GM23248 (cell line): ENCODE data around the gene ZDHHC16. TPM values are rescaled to one million over a fixed set of nuclear protein-coding genes. Genes with fewer than 3 reads are reported as not detected.

Source experiments
- DNase-seq: peaks from one replicate; pipeline ENCODE4 v3.0.0-alpha.2; 2015
- H2AFZ ChIP-seq: fragments of 200-600 bp; sonication (generic); 2 replicates; pipeline ENCODE4 v1.6.1; 2016; ENCODE audit warnings: antibody characterized with exemption
- H3F3A ChIP-seq: fragments of 200-600 bp; sonication (generic); 2 replicates; pipeline ENCODE4 v1.6.1; 2016; ENCODE audit warnings: mild to moderate bottlenecking, antibody characterized with exemption, mixed run types; ENCODE audit not compliant: insufficient read depth
- H3K27ac ChIP-seq: fragments of 200-600 bp; sonication (generic); 2 replicates; pipeline ENCODE4 v1.5.1; 2016; ENCODE audit warnings: mild to moderate bottlenecking
- H3K27me3 ChIP-seq: fragments of 200-600 bp; sonication (generic); replicated peaks from 2 replicates; pipeline ENCODE4 v1.6.1; 2016; ENCODE audit warnings: mild to moderate bottlenecking; ENCODE audit not compliant: insufficient read depth
- H3K36me3 ChIP-seq: fragments of 200-600 bp; sonication (generic); 2 replicates; pipeline ENCODE4 v1.6.1; 2016; ENCODE audit warnings: low read depth, mild to moderate bottlenecking
- H3K4me1 ChIP-seq: fragments of 200-600 bp; sonication (generic); 2 replicates; pipeline ENCODE4 v1.6.1; 2016; ENCODE audit warnings: mild to moderate bottlenecking; ENCODE audit not compliant: insufficient read depth
- H3K4me2 ChIP-seq: fragments of 200-600 bp; sonication (generic); one replicate; pipeline ENCODE4 v1.6.1; 2016; ENCODE audit warnings: mild to moderate bottlenecking; ENCODE audit not compliant: unreplicated experiment
- H3K4me3 ChIP-seq: fragments of 200-600 bp; sonication (generic); 2 replicates; pipeline ENCODE4 v1.5.1; 2016; ENCODE audit warnings: mild to moderate bottlenecking
- H3K79me2 ChIP-seq: fragments of 200-600 bp; sonication (generic); 2 replicates; pipeline ENCODE4 v1.6.1; 2016; ENCODE audit warnings: mild to moderate bottlenecking; ENCODE audit not compliant: insufficient read depth
- H3K9ac ChIP-seq: fragments of 200-600 bp; sonication (generic); 2 replicates; pipeline ENCODE4 v1.6.1; 2016; ENCODE audit warnings: mild to moderate bottlenecking
- H3K9me2 ChIP-seq: fragments of 200-600 bp; sonication (generic); 2 replicates; pipeline ENCODE4 v1.6.1; 2016; ENCODE audit warnings: mixed run types, mild to moderate bottlenecking, moderate library complexity; ENCODE audit not compliant: insufficient read depth
- H3K9me3 ChIP-seq: fragments of 200-600 bp; sonication (generic); one replicate; pipeline ENCODE4 v1.6.1; 2017; ENCODE audit warnings: low read depth
- H4K20me1 ChIP-seq: fragments of 200-600 bp; sonication (generic); 2 replicates; pipeline ENCODE4 v1.6.0; 2016; ENCODE audit not compliant: insufficient read depth
- EZH2 ChIP-seq: fragments of 200-600 bp; sonication (generic); IDR thresholded peaks from 2 replicates; pipeline ENCODE4 v1.6.1; 2018; ENCODE audit warnings: antibody characterized with exemption, mild to moderate bottlenecking; ENCODE audit not compliant: insufficient read depth, poor library complexity, severe bottlenecking
- EZH2phosphoT487 ChIP-seq: fragments of 200-600 bp; sonication (generic); IDR thresholded peaks from 2 replicates; pipeline ENCODE4 v1.6.1; 2018; ENCODE audit warnings: antibody characterized with exemption, moderate library complexity, mild to moderate bottlenecking, low read depth; ENCODE audit not compliant: insufficient read depth
- WGBS, 2 experiments: methylation state at CpG; one replicate each; pipeline ENCODE4 v1.1.6; 2015 to 2017; ENCODE audit warnings: low lambda C conversion rate in 2 of 2, low coverage in 1 of 2; ENCODE audit errors: missing lambda C conversion rate in 2 of 2; 5-methylcytosine and 5-hydroxymethylcytosine counted together
- in situ Hi-C: fragments of 300-500 bp; cut with MboI; formaldehyde crosslinking; loops from 2 replicates; pipeline ENCODE4 v1.15.0; 2020
- polyA plus RNA-seq: library from polyadenylated mRNA; unstranded; fragments of >200 nt; fragmentation: Nextera tagmentation; extraction: Ambion mirVana; gene quantifications from 2 replicates; pipeline ENCODE4 v1.2.1, GENCODE V29; 2016
- total RNA-seq: library from RNA; depleted of rRNA; stranded (reverse); fragments of >200 nt; shearing (Covaris generic); gene quantifications from 2 replicates; pipeline ENCODE4 v1.2.3, GENCODE V29; 2014

ZDHHC16 gene
- total and polyA plus RNA-seq, 2 experiments from 2014 or later, result 68.2 to 69.1 TPM

DNA sequence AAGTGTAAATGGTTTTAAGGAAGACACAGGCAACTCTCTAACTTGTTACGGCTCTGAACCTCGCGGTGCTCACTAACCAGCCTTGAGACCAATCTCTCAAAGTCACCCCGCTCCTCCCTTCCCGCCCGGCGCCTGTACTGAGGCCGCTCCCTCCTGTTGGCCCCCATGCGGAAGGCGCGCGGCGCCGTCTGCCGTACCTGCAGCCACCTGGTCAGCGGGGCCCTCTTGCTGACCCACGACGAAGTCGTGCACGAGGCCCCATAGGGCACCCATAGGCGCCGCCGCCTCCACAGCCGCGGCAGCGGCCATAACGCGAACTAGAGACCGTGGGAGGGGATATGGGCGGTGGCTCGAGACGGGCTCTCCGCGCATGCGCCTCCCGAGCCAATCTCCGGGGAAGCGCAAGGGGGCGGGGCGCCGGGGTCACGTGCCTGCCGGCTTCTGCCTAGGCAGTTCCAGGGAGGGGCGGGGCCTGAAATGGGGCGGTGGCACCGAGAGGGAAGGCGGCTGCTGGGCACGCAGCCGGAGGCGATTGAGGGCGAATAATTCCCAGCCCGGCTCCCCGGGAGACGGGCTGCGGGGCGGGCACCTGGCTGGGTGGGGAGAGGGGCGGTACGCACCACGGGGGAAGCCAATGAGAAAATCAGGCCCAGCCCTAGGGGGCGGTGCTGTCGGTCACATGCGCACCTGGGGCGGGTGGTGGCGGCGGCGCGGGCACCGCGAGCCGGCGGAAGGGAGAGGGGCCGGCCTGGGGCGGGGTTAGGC is 52.3 kb downstream of the ZDHHC16 start, which contains the start of gene MMS19:
MMS19 (minus strand) TSS at position 347 of the 765 bp plus-strand sequence; CDS start at position 309, 38 bp downstream.
- no peaks in the 10 kb centered on the region for H3K9me2 ChIP-seq
- H3K27me3 ChIP-seq, result no peaks in the 10 kb centered on the region
- H3F3A ChIP-seq, result peaks cover 26% of the 10 kb centered on the region
- no peaks in the 10 kb centered on the region for H3K9me3 ChIP-seq
- H3K9ac ChIP-seq, result peak within 1 kb of the TSS; percentile 97
- no peaks in the 10 kb centered on the region; the same call in 1 of the 2 replicates for H4K20me1 ChIP-seq
- H3K4me1 ChIP-seq, result peaks cover 30% of the 10 kb centered on the region
- peak; percentile 100 for DNase-seq
- peak within 1 kb of the TSS; percentile 97 for H3K4me2 ChIP-seq
- peak within 1 kb of the TSS; percentile 81 for H2AFZ ChIP-seq
- H3K4me3 ChIP-seq, result peak within 1 kb of the TSS; percentile 92
- H3K27ac ChIP-seq, result peak within 1 kb of the TSS; percentile 97
- 0 to 1% methylated on average over 44 to 73 of the region's 73 CpGs for WGBS, 2 experiments
- in situ Hi-C loops, result no loop called here
- H3K79me2 ChIP-seq, result peaks cover 79% of the 10 kb centered on the region
- no peak for TF ChIP-seq EZH2
- no peak for TF ChIP-seq EZH2phosphoT487
- 0 out of 2 replicates have a peak, but pooled peaks cover 4% of the 10 kb centered on the region for H3K36me3 ChIP-seq

GRCh38 chr10:97498841-97499560 is 53.0 kb downstream of the ZDHHC16 start, which contains the start of gene UBTD1:
TSS of gene UBTD1 (plus strand) at chr10:97498924. CDS start at chr10:97499204, 280 bp downstream.
- Histone ChIP-seq H3K27me3 (no peaks in the 10 kb centered on the region), H3K27ac (peak within 1 kb of the TSS; percentile 97), H3K9ac (peak within 1 kb of the TSS; percentile 97), H3K4me2 (peak within 1 kb of the TSS; percentile 97), H3K9me3 (no peaks in the 10 kb centered on the region), H3K9me2 (no peaks in the 10 kb centered on the region), H3K4me3 (peak within 1 kb of the TSS; percentile 92), H4K20me1 (no peaks in the 10 kb centered on the region; the same call in 1 of the 2 replicates), H2AFZ (peak within 1 kb of the TSS; percentile 81), H3K36me3 (0 out of 2 replicates have a peak, but pooled peaks cover 4% of the 10 kb centered on the region), H3K4me1 (peaks cover 28% of the 10 kb centered on the region), H3K79me2 (peaks cover 79% of the 10 kb centered on the region), H3F3A (peaks cover 26% of the 10 kb centered on the region)
- 2% methylated on average over 44 to 50 of the region's 66 CpGs for WGBS, 2 experiments
- TF ChIP-seq EZH2phosphoT487 (no peak), EZH2 (no peak)
- peak; percentile 79 for DNase-seq
- in situ Hi-C loops, result no loop called here

DNA sequence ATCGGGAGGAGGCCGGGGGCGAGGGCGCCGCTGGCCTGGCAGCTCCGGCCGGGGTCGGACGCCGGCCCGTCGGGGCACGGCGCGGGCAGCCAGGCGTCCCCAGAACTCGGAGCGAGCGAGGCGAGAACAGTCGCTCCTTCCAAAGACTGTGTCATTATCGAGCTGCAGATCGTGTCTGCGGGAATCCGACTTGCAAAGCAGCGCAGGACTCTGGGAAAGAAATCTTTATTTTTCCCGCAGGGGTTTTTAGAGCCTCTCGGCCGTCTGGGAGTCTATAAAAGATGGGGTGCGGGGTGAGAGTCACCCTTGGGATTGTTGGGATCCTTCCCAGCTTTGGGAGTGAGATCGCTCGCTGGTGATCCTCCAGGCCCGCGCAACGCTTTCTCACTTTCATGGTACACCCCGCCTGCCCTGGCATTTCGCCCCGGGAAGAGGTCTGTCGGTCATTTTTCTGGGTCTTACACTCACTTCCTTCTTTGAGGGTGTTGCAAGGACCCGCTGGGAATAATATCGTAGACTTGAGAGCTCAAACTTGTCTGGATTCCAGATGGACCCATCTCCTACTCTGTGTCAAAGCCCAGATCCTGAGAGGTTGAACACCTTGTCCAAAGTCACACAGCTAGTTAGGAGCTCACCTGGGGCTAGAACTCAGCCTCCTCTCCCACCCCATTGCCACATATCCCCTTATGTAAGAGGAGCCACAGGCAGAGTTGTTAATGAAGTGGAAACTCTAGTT is 53.8 kb downstream of the ZDHHC16 start:
- peak; percentile 86 for DNase-seq
- Histone ChIP-seq H3K4me2 (peak overlapping the region; percentile 92), H4K20me1 (no peaks in the 10 kb centered on the region; the same call in 1 of the 2 replicates), H3F3A (peaks cover 26% of the 10 kb centered on the region), H3K9me3 (no peaks in the 10 kb centered on the region), H3K36me3 (0 out of 2 replicates have a peak, but pooled peaks cover 4% of the 10 kb centered on the region), H3K27ac (peak overlapping the region; percentile 97), H3K4me3 (peak overlapping the region; percentile 92), H3K4me1 (peaks cover 21% of the 10 kb centered on the region), H3K79me2 (peaks cover 79% of the 10 kb centered on the region), H3K27me3 (no peaks in the 10 kb centered on the region), H3K9me2 (no peaks in the 10 kb centered on the region), H2AFZ (peak overlapping the region; percentile 81), H3K9ac (peak overlapping the region; percentile 97)
- no peak for TF ChIP-seq EZH2phosphoT487
- TF ChIP-seq EZH2, result no peak
- in situ Hi-C loops, result no loop called here
- WGBS, 2 experiments, result 1% methylated on average over 21 to 41 of the region's 41 CpGs

DNA sequence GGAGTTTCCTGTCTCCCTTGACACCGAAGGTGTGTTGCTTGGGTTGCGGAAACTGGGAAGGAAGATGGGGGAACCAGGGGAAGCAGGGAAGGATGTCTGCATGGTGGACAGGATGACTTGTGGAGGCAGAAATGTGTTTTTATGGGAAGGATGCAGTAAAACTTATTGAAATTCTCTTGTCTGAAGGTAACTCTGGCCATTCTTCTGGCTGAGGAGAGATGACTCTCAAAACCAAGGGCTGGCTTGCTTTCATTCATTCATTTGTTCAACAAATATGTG is 54.3 kb downstream of the ZDHHC16 start:
- peak overlapping the region; percentile 81; the same call in 1 of the 2 replicates for H2AFZ ChIP-seq
- H3K9ac ChIP-seq, result peak overlapping the region; percentile 97
- H3K9me2 ChIP-seq, result no peaks in the 10 kb centered on the region
- peaks cover 79% of the 10 kb centered on the region for H3K79me2 ChIP-seq
- peaks cover 21% of the 10 kb centered on the region for H3K4me1 ChIP-seq
- no peaks in the 10 kb centered on the region; the same call in 1 of the 2 replicates for H4K20me1 ChIP-seq
- no peak for DNase-seq
- peak overlapping the region; percentile 92 for H3K4me3 ChIP-seq
- H3K9me3 ChIP-seq, result no peaks in the 10 kb centered on the region
- TF ChIP-seq EZH2 (no peak), EZH2phosphoT487 (no peak)
- WGBS, 2 experiments, result 98 to 100% methylated on average over 2 of the region's 2 CpGs
- no peaks in the 10 kb centered on the region for H3K27me3 ChIP-seq
- peak overlapping the region; percentile 97 for H3K27ac ChIP-seq
- in situ Hi-C loops, result no loop called here
- 0 out of 2 replicates have a peak, but pooled peaks cover 4% of the 10 kb centered on the region for H3K36me3 ChIP-seq
- H3K4me2 ChIP-seq, result peak overlapping the region; percentile 92
- H3F3A ChIP-seq, result peaks cover 26% of the 10 kb centered on the region
